Measurements from ENCODE around the gene ZMYM3. TPM values are rescaled to one million over a fixed set of nuclear protein-coding genes. Genes with fewer than 3 reads are reported as not detected.

The ZMYM3 gene
- total RNA-seq, 4 donors from 2014 or later = 10.3 to 17.3 (median 15.5) TPM

DNA sequence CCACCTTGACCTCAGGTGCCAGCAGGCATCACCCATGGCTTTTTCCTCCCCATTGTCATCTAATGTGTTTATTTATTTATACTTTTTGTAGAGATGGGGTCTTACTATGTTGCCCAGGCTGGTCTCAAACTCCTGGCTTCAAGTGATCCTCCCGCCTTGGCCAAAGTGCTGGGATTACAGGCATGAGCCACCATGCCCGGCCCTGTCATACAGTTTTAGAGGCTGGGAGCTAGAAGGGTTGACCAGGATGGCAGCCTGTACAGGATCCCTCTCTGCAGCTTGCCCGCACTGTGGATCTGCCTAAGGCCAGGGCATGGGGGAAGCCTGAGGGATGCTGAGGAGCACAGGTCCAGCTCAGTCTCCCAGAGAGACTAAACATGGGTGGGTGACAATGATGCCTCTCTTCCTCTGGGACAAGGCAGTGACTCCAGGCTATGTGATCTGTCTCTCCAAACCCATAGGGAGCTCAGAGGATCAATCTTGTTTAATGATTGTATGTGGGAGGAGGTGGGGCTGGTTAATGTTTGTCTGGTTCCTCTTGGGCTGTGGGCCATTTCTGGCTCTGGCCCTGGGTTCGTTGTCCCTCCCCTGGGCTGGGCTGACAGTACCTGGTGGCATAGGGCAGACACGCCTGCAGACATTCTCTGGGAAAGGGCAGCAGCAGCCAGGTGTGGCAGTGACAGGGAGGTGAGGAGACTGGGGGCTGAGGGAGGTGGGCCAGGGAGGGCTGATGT lies 39.2 kb downstream of the ZMYM3 start:
- peak; percentile 83 to 85 for TF ChIP-seq POLR2A (IDR thresholded peaks at IDR 0.05)
- TF ChIP-seq, protein P1, sequence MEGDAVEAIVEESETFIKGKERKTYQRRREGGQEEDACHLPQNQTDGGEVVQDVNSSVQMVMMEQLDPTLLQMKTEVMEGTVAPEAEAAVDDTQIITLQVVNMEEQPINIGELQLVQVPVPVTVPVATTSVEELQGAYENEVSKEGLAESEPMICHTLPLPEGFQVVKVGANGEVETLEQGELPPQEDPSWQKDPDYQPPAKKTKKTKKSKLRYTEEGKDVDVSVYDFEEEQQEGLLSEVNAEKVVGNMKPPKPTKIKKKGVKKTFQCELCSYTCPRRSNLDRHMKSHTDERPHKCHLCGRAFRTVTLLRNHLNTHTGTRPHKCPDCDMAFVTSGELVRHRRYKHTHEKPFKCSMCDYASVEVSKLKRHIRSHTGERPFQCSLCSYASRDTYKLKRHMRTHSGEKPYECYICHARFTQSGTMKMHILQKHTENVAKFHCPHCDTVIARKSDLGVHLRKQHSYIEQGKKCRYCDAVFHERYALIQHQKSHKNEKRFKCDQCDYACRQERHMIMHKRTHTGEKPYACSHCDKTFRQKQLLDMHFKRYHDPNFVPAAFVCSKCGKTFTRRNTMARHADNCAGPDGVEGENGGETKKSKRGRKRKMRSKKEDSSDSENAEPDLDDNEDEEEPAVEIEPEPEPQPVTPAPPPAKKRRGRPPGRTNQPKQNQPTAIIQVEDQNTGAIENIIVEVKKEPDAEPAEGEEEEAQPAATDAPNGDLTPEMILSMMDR (IDR thresholded peaks at IDR 0.05) = no peak
- H3K4me3 ChIP-seq = peak overlapping the region in 3 of 4 donors; percentile 24 to 49 (median 49)
- H3K36me3 ChIP-seq = no peaks in the 10 kb centered on the region
- DNase-seq = peak in 2 of 3 donors; percentile 83 to 84
- H3K9me3 ChIP-seq = no peaks in the 10 kb centered on the region
- H3K27me3 ChIP-seq = no peaks in the 10 kb centered on the region
- H3K27ac ChIP-seq = peak overlapping the region in 3 of 4 donors; percentile 27 to 74 (median 61)
- no peaks in the 10 kb centered on the region for H3K4me1 ChIP-seq

DNA sequence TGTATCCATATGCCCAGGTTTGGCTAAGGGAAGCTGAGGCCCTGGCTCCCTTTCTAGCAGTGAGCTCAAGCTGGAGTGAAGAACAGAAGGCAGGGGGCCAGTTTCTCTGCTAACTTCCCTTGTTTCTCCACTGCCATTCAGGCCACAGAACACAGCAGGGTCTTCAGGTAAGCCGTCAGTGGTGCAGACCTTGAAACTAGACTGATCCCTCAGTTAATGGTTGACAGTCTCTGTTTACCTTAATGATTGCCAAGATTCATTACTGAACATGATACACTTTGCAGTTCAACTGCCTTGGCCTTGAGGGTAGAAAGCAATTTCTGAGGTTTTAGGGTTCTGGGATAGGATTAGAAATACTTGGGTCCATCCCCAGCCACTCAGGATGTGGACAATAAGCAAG lies 39.8 kb downstream of the ZMYM3 start:
- Histone ChIP-seq H3K27ac (peak overlapping the region in 2 of 4 donors; percentile 48 to 74), H3K4me3 (no peak overlapping the region), H3K36me3 (no peaks in the 10 kb centered on the region), H3K4me1 (no peaks in the 10 kb centered on the region), H3K9me3 (no peaks in the 10 kb centered on the region), H3K27me3 (no peaks in the 10 kb centered on the region)
- no peak for TF ChIP-seq POLR2A (IDR thresholded peaks at IDR 0.05)
- TF ChIP-seq, protein P1 (IDR thresholded peaks at IDR 0.05) = no peak
- DNase-seq = no peak

DNA sequence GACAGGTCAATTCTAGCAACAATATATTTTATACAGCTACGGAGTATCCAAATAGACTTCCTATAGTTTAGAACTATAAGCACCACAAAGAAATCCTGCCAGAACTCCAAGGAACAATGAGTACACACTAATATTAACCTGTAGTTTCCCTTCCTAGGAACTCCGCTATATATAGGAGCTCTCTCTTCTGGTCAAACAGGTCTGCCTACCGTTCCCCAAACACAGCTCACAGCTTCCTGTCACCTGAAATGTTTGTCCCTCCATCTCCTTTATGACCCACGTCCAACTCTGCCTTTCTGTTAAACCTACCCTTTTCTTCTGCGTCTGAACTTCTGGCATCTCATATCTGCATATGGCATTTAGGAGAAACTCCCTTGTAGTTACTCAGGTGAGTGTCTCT lies 41.4 kb downstream of the ZMYM3 start:
- TF ChIP-seq, protein P1 (IDR thresholded peaks at IDR 0.05) = no peak
- no peak for TF ChIP-seq POLR2A (IDR thresholded peaks at IDR 0.05)
- no peak for DNase-seq
- Histone ChIP-seq H3K36me3 (no peaks in the 10 kb centered on the region), H3K27me3 (no peaks in the 10 kb centered on the region), H3K4me1 (no peaks in the 10 kb centered on the region), H3K9me3 (no peaks in the 10 kb centered on the region), H3K27ac (no peak overlapping the region), H3K4me3 (no peak overlapping the region)

DNA sequence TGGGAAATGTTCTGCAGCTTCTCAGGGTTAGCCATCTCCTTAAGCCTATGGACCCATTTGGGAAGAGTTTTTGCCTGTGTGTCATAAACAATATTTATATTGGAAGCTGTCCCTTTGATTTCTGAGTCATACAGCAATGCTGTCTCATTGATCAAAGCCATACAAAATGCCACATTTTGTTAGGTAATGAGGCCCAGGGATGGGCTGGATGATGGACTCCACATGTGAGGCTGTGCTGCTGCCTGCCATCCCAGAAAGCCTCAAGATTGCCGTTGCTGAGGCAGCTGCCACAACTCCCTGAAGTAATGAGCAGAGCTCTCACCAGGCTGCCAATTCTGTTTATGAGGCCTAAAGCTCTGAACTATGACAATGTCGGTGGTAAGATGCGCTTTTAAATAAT lies 43.1 kb downstream of the ZMYM3 start:
- Histone ChIP-seq H3K27me3 (no peaks in the 10 kb centered on the region), H3K27ac (no peak overlapping the region), H3K4me3 (no peak overlapping the region), H3K9me3 (no peaks in the 10 kb centered on the region), H3K4me1 (no peaks in the 10 kb centered on the region), H3K36me3 (no peaks in the 10 kb centered on the region)
- no peak for DNase-seq
- TF ChIP-seq POLR2A (IDR thresholded peaks at IDR 0.05) = no peak
- TF ChIP-seq, protein P1 (IDR thresholded peaks at IDR 0.05) = no peak

DNA sequence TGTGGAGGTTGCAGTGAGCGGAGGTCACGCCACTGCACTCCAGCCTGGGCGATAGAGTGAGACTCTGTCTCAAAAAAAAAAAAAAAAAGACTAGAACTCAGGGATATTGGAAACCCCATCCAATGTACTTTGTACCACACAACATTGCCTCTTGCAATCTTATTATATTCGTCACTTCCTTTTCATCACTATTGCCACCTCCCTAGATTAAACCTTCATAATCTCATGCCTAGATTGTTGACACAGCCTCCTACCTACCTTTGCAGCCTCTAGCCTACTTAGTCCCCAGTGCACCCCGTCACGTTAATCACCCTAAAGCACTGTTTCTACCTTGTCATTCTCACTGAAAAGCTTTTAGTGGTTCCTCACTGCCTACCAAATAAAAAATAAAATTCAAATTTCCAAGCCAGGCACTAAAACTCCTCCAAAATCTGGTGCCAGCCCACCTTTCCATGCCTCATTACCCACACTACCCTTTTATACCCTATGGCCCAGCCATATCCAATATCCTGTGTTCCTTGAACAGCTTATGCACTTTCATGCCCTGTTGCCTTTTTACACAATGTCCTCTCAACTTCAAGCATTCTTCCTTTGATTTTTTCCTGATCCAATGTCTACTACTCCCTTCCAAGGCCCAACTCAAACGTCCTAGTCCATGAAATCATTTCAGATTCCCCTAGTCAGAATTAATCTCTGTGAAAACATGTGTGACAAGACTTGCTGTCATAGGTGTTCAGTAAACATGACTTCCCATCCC lies 54.5 kb downstream of the ZMYM3 start:
- H3K27ac ChIP-seq = no peak overlapping the region
- H3K9me3 ChIP-seq = no peaks in the 10 kb centered on the region
- no peak overlapping the region for H3K4me3 ChIP-seq
- H3K4me1 ChIP-seq = no peaks in the 10 kb centered on the region
- H3K27me3 ChIP-seq = no peaks in the 10 kb centered on the region
- no peak for DNase-seq
- no peak for TF ChIP-seq POLR2A (IDR thresholded peaks at IDR 0.05)
- TF ChIP-seq, protein P1 (IDR thresholded peaks at IDR 0.05) = no peak
- H3K36me3 ChIP-seq = no peaks in the 10 kb centered on the region
